8988T (cell line): ENCODE results near the gene EIF4B.

Experiments
- DNase-seq: peaks from one replicate; pipeline ENCODE4 v3.0.0; 2011

EIF4B gene

GRCh38 chr12:53047221-53048032 lies 41.2 kb downstream of the EIF4B start:
- DNase-seq, result peak; percentile 91

GRCh38 chr12:53048033-53048779 lies 42.0 kb downstream of the EIF4B start:
- peak; percentile 79 for DNase-seq

- DNase-seq, result peak; percentile 32
Observed at GRCh38 chr12:53048780-53049401, 42.6 kb downstream of the EIF4B start.

GRCh38 chr12:53049571-53050318 lies 43.5 kb downstream of the EIF4B start, which contains the start of gene TNS2:
TNS2 (plus strand) TSS chr12:53050065; CDS start chr12:53050186, 121 bp downstream.
- peak; percentile 57 for DNase-seq

- DNase-seq, result no peak
Observed at GRCh38 chr12:53050426-53051057, 44.3 kb downstream of the EIF4B start.

GRCh38 chr12:53051058-53051880 lies 45.0 kb downstream of the EIF4B start:
- DNase-seq, result peak; percentile 4

GRCh38 chr12:53051881-53052412 lies 45.7 kb downstream of the EIF4B start:
- no peak for DNase-seq

- no peak for DNase-seq
Observed at GRCh38 chr12:53052419-53053217, 46.4 kb downstream of the EIF4B start.

- peak; percentile 11 for DNase-seq
Observed at GRCh38 chr12:53053218-53054111, 47.2 kb downstream of the EIF4B start.

- peak; percentile 83 for DNase-seq
Observed at GRCh38 chr12:53054112-53054878, 48.0 kb downstream of the EIF4B start.

- no peak for DNase-seq
Observed at GRCh38 chr12:53055471-53056266, 49.4 kb downstream of the EIF4B start.

GRCh38 chr12:53056296-53056695 lies 50.0 kb downstream of the EIF4B start:
- DNase-seq, result no peak

GRCh38 chr12:53056901-53057300 lies 50.6 kb downstream of the EIF4B start:
- DNase-seq, result no peak

GRCh38 chr12:53057816-53058500 lies 51.7 kb downstream of the EIF4B start:
- no peak for DNase-seq

- DNase-seq, result no peak
Observed at GRCh38 chr12:53058674-53059433, 52.6 kb downstream of the EIF4B start.

GRCh38 chr12:53059434-53060063 lies 53.3 kb downstream of the EIF4B start:
- no peak for DNase-seq
